SU-DHL-6 (cell line): ENCODE data around the gene TMEM143.

ENCODE experiments used
- H2AFZ ChIP-seq: fragments of 200-600 bp; sonication (generic); 2 replicates; pipeline ENCODE4 v1.6.1; 2014; ENCODE audit warnings: low read depth, mild to moderate bottlenecking, moderate library complexity, mixed read lengths, antibody characterized with exemption, low read length; ENCODE audit not compliant: severe bottlenecking
- H3F3A ChIP-seq: fragments of 200-600 bp; shearing (Covaris generic); 2 replicates; pipeline ENCODE4 v1.6.0; 2016; ENCODE audit warnings: antibody characterized with exemption, mild to moderate bottlenecking; ENCODE audit not compliant: insufficient read depth
- H3K27ac ChIP-seq: fragments of 200-600 bp; sonication (generic); 2 replicates; pipeline ENCODE4 v1.5.1; 2016; ENCODE audit warnings: low read depth, mild to moderate bottlenecking, low read length, moderate library complexity, mixed read lengths
- H3K27me3 ChIP-seq: fragments of 200-600 bp; sonication (generic), shearing (Covaris generic); 2 replicates; pipeline ENCODE4 v1.6.0; 2014; ENCODE audit warnings: mild to moderate bottlenecking, low read length
- H3K36me3 ChIP-seq: fragments of 200-600 bp; sonication (generic); 2 replicates; pipeline ENCODE4 v1.6.1; 2014; ENCODE audit warnings: mild to moderate bottlenecking, low read length, mixed read lengths
- H3K4me2 ChIP-seq: fragments of 300-600, 200-600 bp; shearing (Covaris generic), sonication (generic); 2 replicates; pipeline ENCODE4 v1.6.0; 2014; ENCODE audit warnings: low read length, low read depth, mild to moderate bottlenecking; ENCODE audit not compliant: poor library complexity, severe bottlenecking
- H3K4me3 ChIP-seq: fragments of 200-600 bp; sonication (generic); 2 replicates; pipeline ENCODE4 v1.5.1; 2014; ENCODE audit warnings: antibody characterized with exemption, low read length, mild to moderate bottlenecking, mixed read lengths; ENCODE audit not compliant: insufficient read depth, poor library complexity, severe bottlenecking
- H3K79me2 ChIP-seq: fragments of 200-600 bp; sonication (generic); 2 replicates; pipeline ENCODE4 v1.6.1; 2014; ENCODE audit warnings: mild to moderate bottlenecking, low read length, moderate library complexity; ENCODE audit not compliant: insufficient read depth
- H3K9ac ChIP-seq: fragments of 200-600 bp; sonication (generic); 2 replicates; pipeline ENCODE4 v1.7.0; 2014; ENCODE audit warnings: mild to moderate bottlenecking, low read length
- H3K9me2 ChIP-seq: fragments of 200-600 bp; sonication (generic); replicated peaks from 2 replicates; pipeline ENCODE4 v1.6.1; 2014; ENCODE audit warnings: low read length; ENCODE audit not compliant: insufficient read depth
- H3K9me3 ChIP-seq: fragments of 200-600 bp; sonication (generic); 2 replicates; pipeline ENCODE4 v1.6.1; 2014; ENCODE audit warnings: low read length, mixed read lengths; ENCODE audit not compliant: insufficient read depth
- H4K20me1 ChIP-seq: fragments of 200-600 bp; sonication (generic); 2 replicates; pipeline ENCODE4 v1.6.1; 2014; ENCODE audit warnings: low read depth, mild to moderate bottlenecking, antibody characterized with exemption, low read length, moderate library complexity, mixed read lengths
- EZH2phosphoT487 ChIP-seq: fragments of 200-600 bp; sonication (generic), shearing (Covaris generic); conservative IDR thresholded peaks from 2 replicates; pipeline ENCODE4 v1.6.1; 2018; ENCODE audit warnings: mild to moderate bottlenecking, antibody characterized with exemption, low read length, moderate library complexity, mixed read lengths
- TF ChIP-seq, protein P1 (sequence below): fragments of 200-600 bp; sonication (generic); IDR thresholded peaks from one replicate; pipeline ENCODE4 v1.5.1; 2017; ENCODE audit warnings: antibody characterized with exemption, mild to moderate bottlenecking, low read length, moderate library complexity; ENCODE audit not compliant: insufficient read depth, poor library complexity, severe bottlenecking

The TMEM143 gene

DNA sequence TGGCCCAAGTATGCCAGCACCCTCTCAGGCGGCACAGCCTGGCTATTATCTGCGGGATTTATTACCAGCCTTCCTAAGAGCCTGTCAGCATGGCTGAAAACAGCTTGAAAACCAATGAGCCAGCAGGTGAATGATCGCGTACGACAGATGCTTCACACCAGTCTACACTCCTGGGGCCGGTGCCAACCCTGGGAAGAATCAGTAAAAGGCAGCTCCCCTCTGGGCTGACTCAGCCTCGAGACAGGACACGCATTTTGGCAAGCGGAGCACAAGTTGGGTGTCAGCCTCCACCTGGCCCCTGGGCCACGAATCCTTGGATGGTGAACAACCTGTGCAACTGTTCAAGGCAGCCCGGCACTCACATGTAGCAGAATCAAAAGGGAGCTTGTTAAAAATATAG, 22.7 kb downstream of the TMEM143 start:
- Histone ChIP-seq H3K36me3 (no peaks in the 10 kb centered on the region), H3K4me3 (no peak overlapping the region), H3K4me2 (no peak overlapping the region), H4K20me1 (no peaks in the 10 kb centered on the region), H3K9me2 (no peaks in the 10 kb centered on the region), H3K27me3 (no peaks in the 10 kb centered on the region), H3K27ac (no peak overlapping the region), H3F3A (no peaks in the 10 kb centered on the region; the same call in 1 of the 2 replicates), H3K9me3 (no peaks in the 10 kb centered on the region), H3K79me2 (no peaks in the 10 kb centered on the region), H2AFZ (no peak overlapping the region), H3K9ac (no peak overlapping the region)
- no peak for TF ChIP-seq EZH2phosphoT487
- TF ChIP-seq, protein P1, sequence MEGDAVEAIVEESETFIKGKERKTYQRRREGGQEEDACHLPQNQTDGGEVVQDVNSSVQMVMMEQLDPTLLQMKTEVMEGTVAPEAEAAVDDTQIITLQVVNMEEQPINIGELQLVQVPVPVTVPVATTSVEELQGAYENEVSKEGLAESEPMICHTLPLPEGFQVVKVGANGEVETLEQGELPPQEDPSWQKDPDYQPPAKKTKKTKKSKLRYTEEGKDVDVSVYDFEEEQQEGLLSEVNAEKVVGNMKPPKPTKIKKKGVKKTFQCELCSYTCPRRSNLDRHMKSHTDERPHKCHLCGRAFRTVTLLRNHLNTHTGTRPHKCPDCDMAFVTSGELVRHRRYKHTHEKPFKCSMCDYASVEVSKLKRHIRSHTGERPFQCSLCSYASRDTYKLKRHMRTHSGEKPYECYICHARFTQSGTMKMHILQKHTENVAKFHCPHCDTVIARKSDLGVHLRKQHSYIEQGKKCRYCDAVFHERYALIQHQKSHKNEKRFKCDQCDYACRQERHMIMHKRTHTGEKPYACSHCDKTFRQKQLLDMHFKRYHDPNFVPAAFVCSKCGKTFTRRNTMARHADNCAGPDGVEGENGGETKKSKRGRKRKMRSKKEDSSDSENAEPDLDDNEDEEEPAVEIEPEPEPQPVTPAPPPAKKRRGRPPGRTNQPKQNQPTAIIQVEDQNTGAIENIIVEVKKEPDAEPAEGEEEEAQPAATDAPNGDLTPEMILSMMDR, result no peak

DNA sequence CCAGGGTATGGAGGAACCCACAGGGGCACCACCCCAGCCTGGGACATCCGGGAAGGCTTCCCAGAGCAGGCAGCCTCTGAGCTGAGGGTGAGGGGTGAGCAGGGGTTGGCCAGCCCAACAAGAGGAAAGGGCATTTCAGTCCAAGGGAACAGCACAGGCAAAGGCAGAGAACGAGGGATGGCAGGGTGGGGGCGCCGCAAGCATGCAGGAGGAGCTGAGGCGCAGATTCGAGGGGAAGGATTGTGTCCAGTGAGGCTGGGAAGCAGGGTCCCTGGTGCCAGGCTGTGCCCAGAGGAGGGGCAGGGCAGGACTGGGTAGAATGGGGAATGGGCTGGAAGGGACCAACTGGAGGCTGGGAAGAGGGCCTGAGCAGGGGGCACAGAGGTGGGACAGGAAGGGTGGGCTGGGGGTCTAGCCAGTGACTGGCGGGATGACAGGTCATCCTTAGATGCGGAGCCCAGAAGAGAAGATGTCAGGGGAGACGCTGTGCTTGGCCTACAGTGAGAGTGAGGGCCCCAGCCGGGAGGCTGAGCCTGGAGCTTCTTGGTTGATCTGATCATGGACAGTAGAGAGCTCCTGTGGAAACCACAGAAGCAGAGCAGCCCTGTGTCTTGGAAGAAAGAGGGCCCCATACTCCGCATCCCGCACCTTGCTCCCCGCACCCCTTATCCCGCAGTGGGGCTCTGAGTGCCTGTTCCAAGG, 24.8 kb downstream of the TMEM143 start:
- no peak overlapping the region for H3K9ac ChIP-seq

DNA sequence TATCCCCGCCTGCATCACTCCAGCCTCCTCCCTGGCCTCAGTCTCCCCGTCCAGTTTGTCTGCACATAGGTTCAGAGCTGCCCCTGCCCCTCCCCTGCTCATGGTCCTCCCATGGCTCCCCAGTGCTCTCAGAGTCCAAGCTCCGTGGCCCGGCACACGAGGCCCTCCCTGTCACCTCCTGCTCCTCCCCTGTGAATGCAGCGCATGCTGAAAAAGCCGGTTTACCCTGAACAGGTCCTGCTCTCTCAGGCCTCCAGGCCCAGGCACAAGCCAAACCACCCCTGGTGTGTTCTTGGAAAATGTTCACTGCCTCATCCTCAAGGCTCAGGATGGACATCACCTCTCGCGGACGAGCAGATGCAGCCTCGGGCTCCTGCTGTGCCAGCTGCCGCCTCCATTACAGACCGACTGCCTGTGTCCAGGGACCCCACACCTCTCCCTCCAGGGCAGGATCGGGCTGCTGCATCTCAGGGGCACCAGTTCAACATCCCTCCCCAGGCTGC, 25.4 kb downstream of the TMEM143 start:
- H3K9ac ChIP-seq, result no peak overlapping the region
- peaks cover 4% of the 10 kb centered on the region; the same call in 1 of the 2 replicates for H3F3A ChIP-seq
- no peaks in the 10 kb centered on the region for H3K36me3 ChIP-seq
- no peak overlapping the region for H2AFZ ChIP-seq
- no peak overlapping the region for H3K27ac ChIP-seq
- H3K9me3 ChIP-seq, result no peaks in the 10 kb centered on the region
- no peak overlapping the region for H3K4me2 ChIP-seq
- no peaks in the 10 kb centered on the region for H3K79me2 ChIP-seq
- TF ChIP-seq EZH2phosphoT487, result no peak
- TF ChIP-seq, protein P1, result no peak
- H4K20me1 ChIP-seq, result no peaks in the 10 kb centered on the region
- H3K9me2 ChIP-seq, result no peaks in the 10 kb centered on the region
- no peaks in the 10 kb centered on the region for H3K27me3 ChIP-seq
- no peak overlapping the region for H3K4me3 ChIP-seq

More for the DNA sequence above, 24.8 kb downstream of the TMEM143 start:
- Histone ChIP-seq H3K4me3 (no peak overlapping the region), H4K20me1 (no peaks in the 10 kb centered on the region), H3K79me2 (no peaks in the 10 kb centered on the region), H3K9me2 (no peaks in the 10 kb centered on the region), H2AFZ (no peak overlapping the region), H3K27ac (no peak overlapping the region), H3K9me3 (no peaks in the 10 kb centered on the region), H3F3A (no peaks in the 10 kb centered on the region; the same call in 1 of the 2 replicates), H3K4me2 (no peak overlapping the region), H3K36me3 (no peaks in the 10 kb centered on the region), H3K27me3 (no peaks in the 10 kb centered on the region)
- no peak for TF ChIP-seq EZH2phosphoT487
- TF ChIP-seq, protein P1, result no peak
